Skeletal muscle satellite cell (primary cell): ENCODE measurements around the gene CHURC1.

Experiments
- H3K27me3 ChIP-seq: 2 replicates; pipeline ENCODE4 v1.7.0; 2013; ENCODE audit warnings: low read length; ENCODE audit not compliant: control insufficient read depth, insufficient read depth
- H3K36me3 ChIP-seq: 2 replicates; pipeline ENCODE4 v1.7.0; 2013; ENCODE audit warnings: mild to moderate bottlenecking, control low read depth, low read length; ENCODE audit not compliant: insufficient read depth
- H3K4me1 ChIP-seq: 2 replicates; pipeline ENCODE4 v1.7.0; 2013; ENCODE audit warnings: low read length; ENCODE audit not compliant: control insufficient read depth, insufficient read depth
- H3K4me2 ChIP-seq: 2 replicates; pipeline ENCODE4 v1.7.0; 2013; ENCODE audit warnings: mild to moderate bottlenecking, low read length
- H3K4me3 ChIP-seq: 2 replicates; pipeline ENCODE4 v1.7.0; 2013; ENCODE audit warnings: low read length
- H3K9ac ChIP-seq: 2 replicates; pipeline ENCODE4 v1.7.0; 2013; ENCODE audit warnings: mild to moderate bottlenecking, low read depth, low read length, moderate library complexity
- H3K9me3 ChIP-seq: replicated peaks from 2 replicates; pipeline ENCODE4 v1.7.0; 2013; ENCODE audit warnings: mild to moderate bottlenecking, control low read depth, low read length

CHURC1 gene

DNA sequence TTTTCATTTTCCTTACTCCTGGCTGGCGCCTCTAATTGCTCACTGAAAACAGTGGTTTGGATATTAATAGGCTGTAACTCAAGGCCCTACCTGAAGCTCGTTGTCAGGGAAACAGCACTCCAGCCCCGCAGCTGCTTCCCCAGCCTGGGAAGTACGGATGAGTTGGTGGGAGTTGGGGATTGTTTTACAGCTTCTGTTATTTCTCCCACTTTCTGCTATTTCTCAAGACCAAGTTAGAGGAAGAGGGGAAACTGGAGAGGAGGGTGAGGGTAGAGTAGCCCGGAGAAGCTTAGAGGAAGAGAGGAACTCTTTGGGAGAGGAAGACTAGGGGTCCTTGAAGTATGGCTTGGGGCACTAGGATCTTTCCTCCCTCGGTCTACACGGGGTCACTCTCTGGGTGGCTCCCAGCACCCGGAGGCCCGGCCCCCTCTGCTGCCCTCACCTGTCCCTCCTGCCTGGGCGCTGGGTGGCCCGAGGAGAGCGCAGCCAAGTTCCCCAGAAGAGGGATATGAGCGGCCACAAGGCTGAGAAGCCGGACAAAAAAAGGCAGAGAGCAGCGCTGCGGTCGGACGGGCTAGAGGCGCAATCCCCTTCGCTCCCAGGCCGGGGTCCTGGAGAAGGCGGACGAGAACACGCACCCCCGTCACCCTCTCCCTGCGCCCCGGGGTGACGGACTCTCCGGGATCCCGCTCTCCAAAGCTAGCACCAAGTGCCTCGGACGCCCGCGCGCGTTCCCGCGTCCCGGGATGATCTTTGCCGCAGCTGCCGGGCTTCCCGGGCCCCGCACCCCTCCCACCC lies 35.2 kb upstream of the CHURC1 start:
- Histone ChIP-seq H3K4me2 (peak overlapping the region; percentile 71), H3K36me3 (no peaks in the 10 kb centered on the region), H3K4me3 (peak overlapping the region; percentile 11), H3K27me3 (peaks cover 90% of the 10 kb centered on the region), H3K9me3 (no peaks in the 10 kb centered on the region), H3K9ac (no peak overlapping the region), H3K4me1 (no peaks in the 10 kb centered on the region)

DNA sequence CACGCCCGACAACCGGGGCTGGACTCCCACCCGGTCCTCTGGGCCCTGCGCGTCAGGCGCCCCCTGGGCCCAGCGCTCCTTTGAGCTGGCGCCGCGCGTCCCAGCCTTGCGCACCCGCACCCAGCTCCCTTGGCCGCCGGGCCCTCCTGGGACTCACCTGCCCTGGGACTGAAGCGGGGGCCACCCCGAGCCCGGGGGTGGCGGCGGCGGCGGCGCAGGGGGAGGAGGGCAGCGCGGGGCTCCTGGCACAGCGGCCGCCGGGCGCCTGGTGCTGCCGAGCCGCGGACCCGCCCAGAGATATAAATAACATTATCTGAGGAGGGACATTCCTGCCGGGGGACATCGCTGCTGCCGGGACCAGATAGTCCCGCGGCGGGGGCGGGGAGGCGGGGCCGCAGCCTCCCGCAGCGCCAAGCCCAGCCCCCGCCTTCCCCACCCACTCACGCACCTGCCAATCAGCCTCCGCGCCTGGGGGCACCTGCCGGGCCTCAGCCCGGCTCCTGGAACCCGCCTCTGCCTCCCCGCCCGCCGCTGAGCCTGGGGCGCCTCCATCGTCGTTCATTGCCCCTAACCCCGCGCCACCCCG lies 34.5 kb upstream of the CHURC1 start, which contains the start of gene SPTB:
Gene SPTB (minus strand): TSS at position 273 of the 586 bp plus-strand sequence. CDS start 56,813 bp downstream, outside the sequence.
- peaks cover 90% of the 10 kb centered on the region for H3K27me3 ChIP-seq
- H3K4me1 ChIP-seq = no peaks in the 10 kb centered on the region
- no peaks in the 10 kb centered on the region for H3K9me3 ChIP-seq
- H3K9ac ChIP-seq = no peak within 1 kb of the TSS
- H3K4me2 ChIP-seq = peak within 1 kb of the TSS; percentile 71
- peak within 1 kb of the TSS; percentile 52 for H3K4me3 ChIP-seq
- H3K36me3 ChIP-seq = no peaks in the 10 kb centered on the region

DNA sequence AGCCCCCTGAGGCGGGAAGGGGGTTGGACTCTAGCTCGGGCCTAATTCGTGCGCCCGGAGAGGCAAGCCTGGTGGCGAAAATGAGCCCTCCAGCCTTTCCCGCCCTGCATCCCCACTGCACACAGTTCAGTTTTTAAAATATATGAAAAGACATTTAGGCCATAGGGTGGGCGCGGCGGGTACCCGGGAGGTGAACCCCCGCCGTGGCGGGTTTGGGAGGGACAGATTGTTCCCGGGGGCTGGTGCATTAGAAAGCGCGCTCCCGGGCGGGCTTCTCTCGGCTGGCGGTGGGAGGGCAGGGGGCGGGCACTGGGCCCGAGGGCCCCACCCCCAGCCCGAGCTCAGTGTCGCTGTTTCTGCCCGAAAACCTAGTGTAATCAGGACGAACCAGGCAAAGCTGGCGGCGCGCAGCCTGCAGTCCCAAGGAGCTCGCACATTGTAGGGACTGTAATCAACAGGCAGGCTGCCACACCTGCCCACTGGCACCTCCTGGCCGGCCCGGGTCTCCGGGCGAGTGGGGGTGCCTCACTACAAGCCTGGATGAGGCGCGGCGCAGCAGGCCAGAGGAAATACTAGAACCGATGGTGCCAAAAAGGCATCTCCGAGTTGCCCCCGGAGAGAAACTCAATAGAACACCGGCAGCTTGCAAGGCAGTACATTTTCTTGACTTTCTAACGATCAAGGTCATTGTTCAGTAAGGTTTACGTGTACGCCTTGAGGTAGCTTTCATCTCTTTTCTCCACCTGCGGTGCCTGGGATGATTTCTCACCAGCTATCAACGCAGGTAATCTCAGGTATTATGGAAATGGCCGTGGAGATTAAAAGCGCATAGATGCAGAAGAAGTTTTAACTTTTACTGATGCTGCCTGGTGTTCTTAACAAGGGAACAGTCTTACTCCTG lies 33.8 kb upstream of the CHURC1 start:
- H3K9me3 ChIP-seq = no peaks in the 10 kb centered on the region
- H3K27me3 ChIP-seq = peaks cover 86% of the 10 kb centered on the region
- H3K4me1 ChIP-seq = no peaks in the 10 kb centered on the region
- no peaks in the 10 kb centered on the region for H3K36me3 ChIP-seq
- no peak overlapping the region for H3K9ac ChIP-seq
- peak overlapping the region; percentile 71 for H3K4me2 ChIP-seq
- H3K4me3 ChIP-seq = peak overlapping the region; percentile 52

DNA sequence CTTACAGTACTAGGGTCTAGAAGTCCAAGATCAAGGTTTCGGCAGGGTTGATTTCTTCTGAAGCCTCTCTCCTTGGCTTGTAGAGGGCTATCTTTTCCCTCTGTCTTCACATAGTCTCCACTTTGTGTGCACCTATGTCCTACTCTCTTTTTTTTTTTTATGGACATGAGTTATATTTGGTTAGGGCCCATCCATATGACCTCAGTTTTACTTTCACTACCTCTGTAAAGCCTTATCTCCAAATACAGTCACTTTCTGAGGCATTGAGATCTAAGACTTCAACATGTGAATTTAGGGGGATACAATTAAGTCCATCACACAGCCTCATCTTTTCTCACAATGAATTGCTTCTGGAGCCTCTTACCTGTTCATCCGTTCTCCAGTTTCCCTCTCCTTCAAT lies 28.7 kb upstream of the CHURC1 start:
- Histone ChIP-seq H3K27me3 (peaks cover 85% of the 10 kb centered on the region), H3K9ac (no peak overlapping the region), H3K9me3 (no peaks in the 10 kb centered on the region)

DNA sequence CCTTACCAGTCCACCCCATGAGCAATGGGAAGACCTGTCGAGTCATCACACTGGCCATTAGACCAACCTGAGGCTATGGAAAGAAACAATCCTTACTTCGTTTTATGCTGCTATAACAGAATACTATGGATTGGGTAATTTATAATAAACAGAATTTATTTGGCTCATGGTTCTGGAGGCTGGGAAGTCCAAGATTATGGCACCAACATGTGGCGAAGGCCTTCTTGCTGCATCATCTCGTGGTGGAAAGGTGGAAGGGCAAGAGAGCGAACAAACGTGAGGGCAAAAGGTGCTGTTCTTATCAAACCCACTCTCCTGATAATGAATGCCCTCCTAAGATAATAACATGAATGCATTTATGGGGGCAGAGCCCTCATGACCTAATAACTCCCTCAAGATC lies 24.9 kb upstream of the CHURC1 start:
- Histone ChIP-seq H3K4me1 (no peaks in the 10 kb centered on the region), H3K4me3 (no peak overlapping the region), H3K36me3 (no peaks in the 10 kb centered on the region), H3K4me2 (no peak overlapping the region), H3K9me3 (no peaks in the 10 kb centered on the region), H3K27me3 (peaks cover 66% of the 10 kb centered on the region), H3K9ac (no peak overlapping the region)

More for the DNA sequence above, 28.7 kb upstream of the CHURC1 start:
- Histone ChIP-seq H3K4me2 (no peak overlapping the region), H3K36me3 (no peaks in the 10 kb centered on the region), H3K4me1 (no peaks in the 10 kb centered on the region), H3K4me3 (no peak overlapping the region)

DNA sequence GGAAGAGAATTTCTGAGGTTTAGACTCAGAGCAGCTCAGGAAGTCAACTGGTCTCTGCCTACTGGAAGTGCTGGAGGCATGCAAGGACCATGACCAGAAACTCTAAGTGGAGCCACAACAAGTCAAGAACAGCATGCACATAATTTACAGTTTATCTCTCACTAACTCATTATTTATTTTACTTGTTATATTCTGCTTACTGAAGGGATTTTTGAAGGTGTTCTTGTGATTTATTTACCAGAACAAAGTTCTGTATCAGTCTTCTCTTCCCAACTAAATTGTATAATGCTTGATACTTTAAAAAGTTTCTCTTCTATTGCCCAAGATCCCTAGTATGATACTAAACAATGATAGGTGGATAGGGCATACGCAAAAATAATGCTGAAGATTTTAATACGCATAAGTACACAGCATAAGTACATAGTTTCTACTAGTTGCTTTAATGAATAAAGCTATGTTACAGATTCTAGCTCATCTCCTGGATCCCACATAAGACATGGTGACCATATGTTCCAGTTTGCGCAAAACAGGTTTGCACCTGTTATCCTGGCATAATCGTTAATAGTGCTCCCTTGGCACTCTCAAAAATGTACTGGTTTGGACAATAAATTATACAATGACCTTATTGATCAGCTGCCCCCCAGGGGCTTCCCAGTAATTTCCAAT lies 22.9 kb upstream of the CHURC1 start:
- H3K36me3 ChIP-seq = no peaks in the 10 kb centered on the region
- no peaks in the 10 kb centered on the region for H3K9me3 ChIP-seq
- H3K4me1 ChIP-seq = no peaks in the 10 kb centered on the region
- H3K4me2 ChIP-seq = no peak overlapping the region
- peaks cover 50% of the 10 kb centered on the region for H3K27me3 ChIP-seq
- no peak overlapping the region for H3K4me3 ChIP-seq
- no peak overlapping the region for H3K9ac ChIP-seq

DNA sequence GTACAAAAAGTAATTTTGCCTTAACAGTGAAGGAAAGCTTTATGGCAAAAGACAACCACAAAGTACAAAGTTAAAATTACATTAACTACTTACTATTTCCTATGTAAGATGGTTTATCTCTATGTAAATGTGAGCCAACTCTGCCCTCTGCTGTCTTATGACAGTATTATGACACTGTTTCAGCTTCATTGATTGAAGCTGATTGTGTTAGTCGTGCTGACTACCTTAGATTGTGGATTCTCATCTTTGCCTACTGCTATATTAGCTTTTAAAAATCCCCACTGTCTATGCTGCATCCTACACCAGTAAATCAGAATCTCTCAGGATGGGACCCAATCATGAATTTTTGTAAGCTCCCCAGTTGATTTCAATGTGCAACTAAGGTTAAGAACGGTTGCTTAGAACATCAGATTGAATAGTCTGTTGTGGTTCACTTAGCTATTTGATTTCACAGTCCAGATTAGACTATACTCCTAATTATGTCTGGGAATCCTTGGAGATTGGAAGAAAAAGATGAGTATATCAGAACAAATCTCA lies 22.3 kb upstream of the CHURC1 start:
- no peak overlapping the region for H3K4me3 ChIP-seq
- no peaks in the 10 kb centered on the region for H3K9me3 ChIP-seq
- peaks cover 46% of the 10 kb centered on the region for H3K27me3 ChIP-seq
- no peak overlapping the region for H3K4me2 ChIP-seq
- H3K9ac ChIP-seq = no peak overlapping the region
- no peaks in the 10 kb centered on the region for H3K36me3 ChIP-seq
- H3K4me1 ChIP-seq = no peaks in the 10 kb centered on the region

DNA sequence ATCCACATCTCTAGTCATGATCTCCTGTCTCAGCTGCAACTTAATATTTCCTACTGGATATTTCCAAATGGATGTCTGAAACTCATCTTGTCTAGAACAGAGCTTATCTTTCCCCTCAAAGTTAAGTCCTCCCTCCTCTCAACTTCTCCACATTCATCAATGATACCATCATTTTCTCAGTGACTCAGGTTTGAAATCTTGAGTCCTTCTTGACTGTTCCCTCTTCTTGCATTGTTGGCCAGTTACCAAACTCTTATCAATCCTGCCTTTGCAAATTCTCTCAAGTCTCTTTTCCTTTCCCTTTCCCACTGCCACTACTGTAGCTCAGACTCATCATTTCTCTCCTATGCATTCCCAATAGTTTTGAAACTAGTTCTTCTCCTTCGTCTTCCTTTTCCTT lies 14.3 kb upstream of the CHURC1 start:
- Histone ChIP-seq H3K36me3 (no peaks in the 10 kb centered on the region), H3K9ac (no peak overlapping the region), H3K27me3 (peaks cover 59% of the 10 kb centered on the region), H3K4me2 (no peak overlapping the region), H3K9me3 (no peaks in the 10 kb centered on the region), H3K4me3 (no peak overlapping the region), H3K4me1 (no peaks in the 10 kb centered on the region)

DNA sequence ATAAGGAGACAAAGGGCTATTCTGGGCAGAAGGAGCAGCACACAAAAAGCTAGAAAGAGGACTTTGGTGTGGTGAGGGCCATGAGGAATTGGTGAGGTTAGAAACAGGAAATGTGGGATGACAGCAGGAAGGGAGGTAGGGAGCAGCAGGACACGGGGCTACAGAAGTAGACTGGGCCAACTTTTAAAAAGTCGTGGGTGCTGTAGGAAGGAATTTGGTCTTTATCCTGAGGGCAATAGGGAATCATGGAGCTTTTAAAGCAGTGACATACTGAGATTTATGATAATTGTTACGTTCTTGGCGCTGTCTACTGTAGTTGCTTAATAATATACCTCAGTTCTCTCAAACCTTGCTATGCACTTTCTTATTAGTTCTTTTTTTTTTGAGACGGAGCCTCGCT lies 8.2 kb upstream of the CHURC1 start:
- no peaks in the 10 kb centered on the region for H3K9me3 ChIP-seq
- no peaks in the 10 kb centered on the region for H3K36me3 ChIP-seq
- H3K4me1 ChIP-seq = no peaks in the 10 kb centered on the region
- H3K9ac ChIP-seq = no peak overlapping the region
- no peak overlapping the region for H3K4me3 ChIP-seq
- peaks cover 69% of the 10 kb centered on the region for H3K27me3 ChIP-seq
- no peak overlapping the region for H3K4me2 ChIP-seq

DNA sequence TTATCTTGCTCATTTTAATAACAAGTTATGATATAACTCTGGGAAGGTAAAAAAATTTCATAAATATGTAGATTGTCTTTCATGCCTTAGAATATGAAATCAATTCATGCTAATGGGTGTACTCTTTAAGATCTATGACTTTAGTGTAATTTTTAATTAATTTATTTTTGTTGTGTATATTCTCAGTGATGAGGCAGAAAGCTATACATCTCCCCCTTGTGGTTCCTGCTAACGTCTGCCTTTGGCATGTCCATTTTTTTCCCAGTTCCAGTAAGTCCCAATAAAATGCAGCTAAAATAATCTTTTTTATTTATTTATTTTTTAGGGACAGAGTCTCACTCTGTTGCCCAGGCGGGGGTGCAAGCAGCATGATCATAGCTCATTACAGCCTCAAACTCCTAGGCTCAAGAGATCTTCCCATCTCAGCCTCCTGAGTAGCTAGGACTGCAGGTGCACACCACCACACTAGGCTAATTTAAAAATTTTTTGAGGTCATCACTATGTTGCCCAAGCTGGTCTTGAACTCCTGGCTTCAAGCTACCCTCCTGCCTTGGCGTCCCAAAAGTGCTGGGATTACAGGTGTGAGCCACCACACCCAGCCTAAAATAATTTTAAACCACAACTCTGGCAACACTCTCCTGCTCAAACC lies 3.3 kb upstream of the CHURC1 start:
- Histone ChIP-seq H3K4me1 (peaks cover 14% of the 10 kb centered on the region), H3K4me2 (no peak overlapping the region), H3K27me3 (peaks cover 37% of the 10 kb centered on the region)

More for the DNA sequence above, 3.3 kb upstream of the CHURC1 start:
- no peaks in the 10 kb centered on the region for H3K36me3 ChIP-seq
- no peak overlapping the region for H3K9ac ChIP-seq
- H3K9me3 ChIP-seq = no peaks in the 10 kb centered on the region
- H3K4me3 ChIP-seq = no peak overlapping the region
